ENCODE results near the gene RAD18.

RAD18 gene

GRCh38 chr3:8863891-8864290 is 99.4 kb downstream of the RAD18 start:
- DNase-seq = no peak

DNA sequence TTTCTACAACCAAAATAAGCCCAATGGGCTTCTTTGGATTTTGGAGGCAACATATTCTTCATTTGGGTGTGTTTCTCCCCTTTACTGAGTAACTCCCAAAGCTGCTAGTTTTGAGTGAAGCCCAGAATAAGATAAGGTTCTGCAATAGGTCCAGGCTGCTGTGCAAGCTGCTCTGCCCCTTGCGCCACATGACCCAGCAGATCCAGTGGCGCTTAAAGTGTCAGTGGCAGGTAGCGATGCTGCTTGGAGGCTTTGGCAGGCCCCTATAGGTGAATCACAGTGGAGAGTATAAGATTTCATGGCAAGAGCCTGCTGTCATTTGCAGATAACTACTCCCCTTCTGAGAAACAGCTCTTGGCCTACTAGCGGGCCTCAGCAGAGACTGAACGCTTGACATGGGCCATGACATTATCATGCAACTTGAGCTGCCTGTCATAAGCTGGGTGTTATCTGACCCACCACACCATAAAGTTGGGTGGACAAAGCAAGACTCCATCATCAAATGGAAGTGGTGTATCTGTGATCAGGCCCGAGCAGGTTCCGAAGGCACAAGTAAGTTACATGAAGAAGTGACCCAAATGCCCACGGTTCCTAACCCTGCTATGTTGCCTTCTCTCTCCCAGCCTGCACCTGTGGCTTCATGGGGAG is 105.4 kb downstream of the RAD18 start:
- no peak for DNase-seq

- no peak for DNase-seq
Measured at GRCh38 chr3:8856721-8857120, 106.6 kb downstream of the RAD18 start.

GRCh38 chr3:8856071-8856470 is 107.2 kb downstream of the RAD18 start:
- no peak for DNase-seq

- DNase-seq = no peak
Measured at GRCh38 chr3:8854656-8855055, 108.6 kb downstream of the RAD18 start.

- no peak for DNase-seq
Measured at GRCh38 chr3:8853081-8853480, 110.2 kb downstream of the RAD18 start.

DNA sequence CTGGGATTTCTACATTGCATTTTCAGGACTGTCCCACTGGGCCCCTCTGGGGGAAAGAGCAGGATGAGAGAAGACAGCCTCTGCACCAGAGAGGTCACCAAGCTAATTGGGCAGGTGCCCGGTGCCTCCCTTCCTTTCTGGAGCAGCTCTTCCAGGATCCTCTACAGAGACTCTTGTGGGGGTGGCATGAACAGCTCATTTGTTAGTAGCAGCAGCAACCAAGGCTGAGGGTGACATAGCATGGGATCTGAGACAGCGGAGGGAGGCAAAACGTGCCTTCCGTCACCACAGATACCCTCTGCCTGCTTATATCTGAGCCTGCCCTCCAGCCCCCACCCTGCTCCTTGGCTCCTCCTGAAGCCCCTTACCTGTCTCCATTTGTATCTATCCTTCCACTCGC is 110.8 kb downstream of the RAD18 start:
- DNase-seq = no peak

DNA sequence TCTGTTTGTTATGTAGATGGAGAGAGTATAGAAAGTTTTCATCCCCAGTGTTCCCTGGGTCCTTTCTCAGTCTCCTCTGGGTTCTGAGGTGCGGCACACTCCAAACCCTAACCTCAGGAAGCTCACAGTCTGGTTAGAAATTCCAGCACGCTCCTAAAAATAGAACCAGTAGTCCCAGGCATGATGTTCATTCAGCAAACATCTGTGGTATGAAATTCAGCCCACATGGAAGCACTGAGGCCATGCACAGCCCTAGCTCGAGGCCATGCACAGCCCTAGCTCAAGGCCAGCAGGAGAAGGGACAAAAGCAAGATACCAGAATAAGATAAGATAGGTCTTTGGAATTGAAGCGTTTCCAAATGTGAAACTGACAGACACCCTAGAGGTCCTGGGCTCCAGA is 111.6 kb downstream of the RAD18 start:
- no peak for DNase-seq

GRCh38 chr3:8848696-8849131 is 114.6 kb downstream of the RAD18 start:
- no peak for DNase-seq

DNA sequence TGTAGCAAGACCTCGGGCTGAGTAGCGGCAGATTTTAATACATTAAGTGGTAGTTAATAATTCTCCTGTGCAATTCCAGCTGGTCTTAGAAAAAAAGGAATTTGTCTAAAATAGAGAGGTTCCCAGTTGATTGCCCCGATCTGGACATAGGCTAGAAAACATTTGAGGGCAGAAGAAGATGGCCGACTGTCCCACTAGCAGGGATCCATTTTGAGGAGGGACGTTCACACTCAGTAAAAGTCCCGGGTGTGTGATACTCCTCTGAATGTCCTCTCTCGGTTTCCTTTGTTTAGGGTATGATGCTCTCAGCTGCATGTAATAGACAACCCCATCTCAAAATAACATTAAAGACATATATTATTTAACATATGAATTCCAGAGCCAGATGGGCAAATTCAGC is 116.0 kb downstream of the RAD18 start:
- DNase-seq = no peak

DNA sequence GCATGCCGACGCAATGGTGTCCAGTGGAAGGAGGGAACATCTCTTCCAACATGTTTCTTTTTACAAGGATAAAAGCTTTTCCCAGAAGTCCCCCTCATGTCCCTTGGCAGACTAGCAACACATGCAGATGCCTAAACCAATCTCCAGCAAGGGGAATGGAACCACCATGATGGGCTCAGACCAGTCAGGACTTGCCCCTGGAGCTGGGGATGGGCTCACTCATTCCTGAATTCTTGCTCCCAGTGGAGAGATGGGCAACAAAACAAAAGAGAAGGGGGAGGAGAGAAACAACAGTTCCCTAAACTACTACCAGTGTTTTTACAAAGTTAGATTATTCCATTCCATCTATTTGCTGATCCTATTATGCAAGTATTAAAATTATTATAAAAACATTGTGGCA is 117.1 kb downstream of the RAD18 start:
- DNase-seq = no peak

DNA sequence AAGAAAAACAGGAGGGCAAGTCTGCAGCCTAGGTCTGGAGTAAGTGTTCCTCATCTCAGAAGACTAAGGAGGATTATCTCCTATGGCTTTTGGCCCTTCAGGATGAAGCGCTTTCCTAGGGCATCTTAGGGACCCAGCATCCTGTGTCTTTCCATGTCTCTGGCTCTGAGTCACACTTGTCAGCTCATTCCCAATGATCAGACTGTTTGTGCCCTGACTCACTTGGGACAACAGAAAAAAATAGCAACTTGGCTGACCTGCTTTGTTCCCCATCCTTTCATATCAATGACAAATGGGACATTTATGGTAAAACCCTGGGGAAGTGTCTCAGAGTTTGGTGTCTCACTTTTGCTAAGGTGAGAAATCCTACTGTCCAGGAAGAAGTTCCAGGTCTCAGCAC is 117.6 kb downstream of the RAD18 start:
- DNase-seq = no peak

GRCh38 chr3:8843347-8843746 is 119.9 kb downstream of the RAD18 start:
- no peak for DNase-seq

- no peak for DNase-seq
Measured at GRCh38 chr3:8842293-8842692, 121.0 kb downstream of the RAD18 start.

- no peak for DNase-seq
Measured at GRCh38 chr3:8841472-8841871, 121.8 kb downstream of the RAD18 start.

DNA sequence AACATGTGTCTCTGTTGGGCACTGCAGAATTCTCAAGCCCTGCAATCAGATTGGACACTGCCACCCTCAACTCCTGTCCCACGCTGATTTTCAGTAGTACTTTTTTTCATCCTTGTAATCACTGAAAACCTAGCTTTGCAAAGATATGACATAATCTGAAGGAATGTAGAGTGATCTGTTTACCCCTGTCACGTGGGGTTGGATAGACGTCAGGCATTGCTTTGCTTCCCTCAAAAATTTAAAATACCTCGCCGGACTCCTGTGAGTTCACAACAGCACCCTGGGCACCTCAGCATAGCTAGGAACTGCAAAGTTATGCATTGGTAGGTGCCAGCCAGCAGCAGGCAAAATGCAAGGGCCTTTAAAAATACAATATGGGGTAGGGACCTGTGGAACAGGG is 122.7 kb downstream of the RAD18 start:
- no peak for DNase-seq

DNA sequence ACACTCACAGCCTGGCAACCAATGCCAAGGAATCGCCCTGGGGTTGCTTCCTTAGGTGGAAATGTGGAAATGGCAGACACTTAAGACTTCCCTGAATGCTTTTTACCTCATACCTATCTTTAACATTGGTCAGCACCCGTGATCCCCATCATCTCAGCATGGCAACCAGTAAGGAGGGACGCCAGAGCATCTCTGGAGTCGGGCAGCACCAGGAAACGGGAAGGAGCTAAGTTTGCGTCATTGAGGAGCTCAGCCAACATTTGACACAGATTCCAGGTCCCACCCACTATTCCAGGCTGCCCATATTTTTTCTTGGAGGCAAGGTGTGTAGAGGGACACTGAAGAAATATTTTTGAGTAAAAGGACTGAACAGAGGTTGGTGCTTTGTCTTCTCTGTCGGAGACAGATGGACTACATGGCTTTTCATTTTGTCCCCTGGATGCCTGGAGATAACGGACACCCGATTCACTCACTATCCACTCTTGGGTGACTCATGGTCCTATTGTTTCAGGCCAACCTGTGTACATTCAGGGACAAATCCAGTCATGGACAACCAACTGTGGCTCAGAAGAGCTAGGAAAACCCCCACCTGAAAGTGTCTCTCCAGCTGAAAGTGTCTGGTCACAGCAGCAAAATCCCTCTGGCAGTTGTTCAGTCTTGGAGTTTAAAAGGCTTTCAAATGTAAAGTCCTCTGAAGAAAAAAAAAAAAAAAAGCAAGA is 123.5 kb downstream of the RAD18 start:
- DNase-seq = no peak

GRCh38 chr3:8838765-8839423 is 124.4 kb downstream of the RAD18 start:
- DNase-seq = no peak

GRCh38 chr3:8838234-8838633 is 125.0 kb downstream of the RAD18 start:
- DNase-seq = no peak

DNA sequence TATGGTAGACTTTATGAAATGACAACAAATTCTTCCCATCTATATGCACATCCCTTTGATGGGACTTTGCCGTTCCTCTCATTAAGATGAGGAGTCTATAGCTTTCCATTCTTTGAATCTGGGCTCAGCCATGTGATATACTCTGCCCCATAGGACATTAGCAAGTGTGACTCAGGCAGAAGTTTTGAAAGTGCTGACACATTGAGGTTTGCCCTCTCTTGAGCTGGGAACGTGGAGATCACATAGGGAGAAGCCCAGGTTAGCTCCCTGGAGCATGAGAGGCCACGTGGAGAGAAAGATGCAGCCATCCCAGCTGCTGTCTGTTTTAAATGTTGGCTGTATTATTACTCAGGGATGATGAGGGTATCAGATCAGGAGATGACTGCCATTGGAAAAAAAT is 126.1 kb downstream of the RAD18 start:
- DNase-seq = no peak

GRCh38 chr3:8836096-8836495 is 127.2 kb downstream of the RAD18 start:
- DNase-seq = no peak

GRCh38 chr3:8835385-8835784 is 127.9 kb downstream of the RAD18 start:
- DNase-seq = no peak

GRCh38 chr3:8834974-8835373 is 128.3 kb downstream of the RAD18 start:
- DNase-seq = no peak

- no peak for DNase-seq
Measured at GRCh38 chr3:8827641-8828040, 135.6 kb downstream of the RAD18 start.
